ENCODE results near the gene PRRC2C.
"Not testable (repeated sequence)": the region's sequence is repeated elsewhere in the genome, so short reads cannot be mapped to it uniquely, and the experiment has no call there.

The PRRC2C gene

GRCh38 chr1:171585715-171586114, 100.4 kb downstream of the PRRC2C start:
- DNase-seq (ENCODE audit: low spot score) = no peak

DNA sequence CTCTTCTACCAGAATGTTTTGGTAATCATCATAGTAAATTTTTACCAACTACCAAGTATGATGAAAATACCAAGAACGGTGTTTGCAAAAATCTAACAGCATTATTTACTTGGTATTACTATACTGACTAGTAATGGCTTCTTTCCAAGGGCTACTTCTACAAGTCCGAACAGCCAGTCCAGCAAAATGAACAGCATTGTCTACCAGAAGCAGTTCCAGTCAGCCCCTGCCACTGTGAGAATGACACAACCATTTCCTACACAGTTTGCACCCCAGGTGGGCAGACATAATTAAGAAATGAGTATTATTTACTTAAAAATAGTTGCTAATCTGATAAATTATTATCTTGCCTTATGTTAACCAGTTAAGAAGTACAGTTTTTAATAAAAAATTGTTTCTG, 102.9 kb downstream of the PRRC2C start:
- DNase-seq (ENCODE audit: low spot score) = no peak

- DNase-seq (ENCODE audit: low spot score) = no peak
Observed at GRCh38 chr1:171590022-171590421, 104.7 kb downstream of the PRRC2C start.

- DNase-seq (ENCODE audit: low spot score) = peak; percentile 36
Observed at GRCh38 chr1:171595324-171595723, 110.0 kb downstream of the PRRC2C start.

DNA sequence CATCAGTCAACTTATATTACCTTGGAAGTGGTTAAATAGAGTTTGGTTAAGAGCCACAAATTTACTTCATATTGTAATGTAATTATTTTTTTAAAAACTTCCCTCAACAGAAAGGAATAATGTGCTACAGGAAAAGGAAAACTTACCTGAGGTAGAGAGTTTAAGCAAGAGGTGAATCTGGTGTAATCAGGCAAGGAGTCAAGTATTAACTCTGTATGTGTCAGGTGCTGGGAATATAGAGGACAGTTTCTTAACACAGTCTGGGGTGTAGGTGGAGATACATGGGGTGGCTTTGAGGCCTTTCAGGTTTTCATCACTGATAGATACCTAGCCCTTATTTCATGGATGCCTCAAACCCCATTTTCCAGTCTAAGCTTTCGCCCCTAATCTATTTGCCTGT, 110.8 kb downstream of the PRRC2C start:
- DNase-seq (ENCODE audit: low spot score) = no peak

DNA sequence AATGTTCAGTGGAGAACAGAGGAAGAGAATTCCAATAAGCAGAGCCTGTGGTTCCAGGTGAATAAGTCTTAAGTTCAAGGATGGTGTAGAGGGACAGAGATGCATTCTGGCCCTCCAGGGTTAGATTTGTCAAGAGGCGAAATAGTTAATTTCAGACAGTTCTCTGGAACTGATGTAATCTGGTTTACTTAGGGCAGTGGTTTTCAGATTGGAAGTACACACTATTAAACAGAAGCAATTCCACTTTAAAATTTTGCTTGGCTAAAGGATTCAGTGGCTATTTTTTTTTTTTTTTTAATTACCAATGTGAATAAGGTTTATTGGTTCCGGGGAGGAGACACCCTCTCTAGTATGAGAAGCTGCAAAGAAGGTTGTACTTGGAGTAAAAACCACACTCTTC, 111.4 kb downstream of the PRRC2C start:
- DNase-seq (ENCODE audit: low spot score) = no peak

GRCh38 chr1:171597203-171597602, 111.9 kb downstream of the PRRC2C start:
- DNase-seq (ENCODE audit: low spot score) = no peak

- not testable (repeated sequence) for DNase-seq (ENCODE audit: low spot score)
Observed at GRCh38 chr1:171600310-171600709, 115.0 kb downstream of the PRRC2C start.

DNA sequence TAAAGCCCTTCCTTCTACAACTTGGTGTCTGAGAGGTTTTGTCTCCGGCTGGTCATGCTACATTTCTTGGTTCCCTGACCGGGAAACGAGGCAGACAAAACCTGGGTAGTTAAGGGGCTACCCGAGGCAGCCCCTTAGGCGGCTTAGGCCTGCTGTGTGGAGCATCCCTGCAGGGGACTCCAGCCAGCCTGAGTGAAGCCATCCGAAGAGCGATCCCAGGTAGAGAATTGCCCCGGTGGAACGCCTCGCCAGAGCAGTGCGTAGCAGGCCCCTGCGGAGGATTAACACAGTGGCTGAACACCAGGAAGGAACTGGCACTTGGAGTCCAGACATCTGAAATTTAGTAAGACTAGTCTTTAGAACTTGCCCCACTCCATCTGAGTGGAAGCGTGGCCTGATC, 115.5 kb downstream of the PRRC2C start:
- DNase-seq (ENCODE audit: low spot score) = no peak

- DNase-seq (ENCODE audit: low spot score) = not testable (repeated sequence)
Observed at GRCh38 chr1:171603042-171603441, 117.7 kb downstream of the PRRC2C start.

DNA sequence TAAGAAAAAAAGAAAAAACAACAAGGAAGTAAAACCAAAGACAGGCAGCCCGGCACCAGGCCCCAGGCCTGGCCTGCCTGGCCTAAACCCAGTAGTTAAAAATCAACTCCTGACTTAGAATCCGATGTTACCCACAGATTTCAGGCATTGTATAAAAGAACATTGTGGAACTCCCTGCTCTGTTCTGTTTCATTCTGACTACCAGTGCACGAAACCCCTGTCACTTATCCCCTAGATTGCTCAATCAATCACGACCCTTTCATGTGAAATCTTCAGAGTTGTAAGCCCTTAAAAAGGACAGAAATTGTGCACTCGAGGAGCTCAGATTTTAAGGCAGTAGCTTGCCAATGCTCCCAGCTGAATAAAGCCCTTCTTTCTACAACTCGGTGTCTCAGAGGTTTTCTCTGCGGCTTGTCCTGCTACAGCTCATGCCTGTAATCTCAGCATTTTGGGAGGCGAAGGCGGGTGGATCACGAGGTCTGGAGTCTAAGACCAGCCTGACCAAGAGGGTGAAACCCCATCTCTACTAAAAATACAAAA, 121.1 kb downstream of the PRRC2C start:
- no peak for DNase-seq (ENCODE audit: low spot score)

GRCh38 chr1:171610385-171610784, 125.1 kb downstream of the PRRC2C start:
- DNase-seq (ENCODE audit: low spot score) = no peak

DNA sequence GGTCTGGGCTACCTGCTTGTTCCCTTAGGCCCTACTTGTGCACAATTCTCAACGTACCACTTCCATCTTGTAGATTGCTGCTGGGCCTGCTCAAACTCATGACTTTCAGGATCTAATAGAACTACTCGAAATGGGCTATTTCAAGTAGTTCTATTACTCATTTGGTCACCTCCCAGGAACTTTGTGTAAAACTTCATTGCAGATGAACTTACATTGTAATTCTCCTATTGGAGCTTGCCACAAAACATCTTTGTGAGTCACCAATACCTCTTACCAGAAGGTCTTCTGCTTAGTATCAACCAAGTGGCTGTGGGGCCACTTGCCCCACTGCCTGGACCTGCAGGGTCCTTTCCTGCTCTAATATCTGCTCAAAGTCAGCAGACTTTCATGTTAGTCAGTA, 126.0 kb downstream of the PRRC2C start:
- no peak for DNase-seq (ENCODE audit: low spot score)

DNA sequence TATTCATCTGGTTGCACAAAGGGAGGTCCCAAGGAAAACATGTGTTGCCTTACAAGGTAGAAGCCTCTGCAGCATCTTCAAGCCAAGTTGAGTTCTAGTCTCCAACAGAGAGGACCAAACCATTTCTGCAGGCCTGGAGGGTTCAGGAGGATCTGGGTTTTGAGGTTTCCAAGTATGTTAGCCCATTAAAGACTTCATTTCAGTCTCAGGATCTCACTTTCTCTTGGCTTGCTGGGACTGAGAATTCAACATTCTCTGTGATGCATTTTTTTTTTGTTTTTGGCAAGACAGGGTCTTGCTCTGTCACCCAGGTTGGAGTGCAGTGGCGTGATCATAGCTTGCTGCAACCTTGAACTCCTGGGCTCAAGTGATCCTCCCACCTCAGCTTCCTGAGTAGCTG, 128.0 kb downstream of the PRRC2C start:
- no peak for DNase-seq (ENCODE audit: low spot score)

- not testable (repeated sequence) for DNase-seq (ENCODE audit: low spot score)
Observed at GRCh38 chr1:171615122-171615906, 130.0 kb downstream of the PRRC2C start.

DNA sequence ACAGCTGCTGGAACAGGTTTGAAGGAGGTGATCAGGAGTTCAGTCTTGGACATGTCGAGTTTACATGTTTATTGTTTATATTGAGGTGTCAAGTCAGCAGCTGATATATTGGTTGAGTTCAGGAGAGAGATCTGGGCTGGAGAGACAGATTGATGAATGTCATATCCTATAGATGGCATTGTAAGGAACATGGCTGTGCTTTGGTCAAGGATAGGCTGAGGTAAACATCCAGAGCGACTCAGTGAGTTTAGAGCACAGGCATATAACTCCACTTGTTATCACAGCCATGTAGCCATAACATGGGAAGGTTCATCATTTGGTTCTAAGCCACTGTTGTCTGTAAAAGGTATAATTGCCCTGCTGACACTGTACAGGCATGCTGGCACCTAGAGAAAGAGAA, 131.3 kb downstream of the PRRC2C start:
- no peak for DNase-seq (ENCODE audit: low spot score)

GRCh38 chr1:171622152-171622462, 136.8 kb downstream of the PRRC2C start, which contains the start of gene MYOCOS:
Gene MYOCOS, plus strand, starts transcription at chr1:171622243. Its CDS starts 1,641 bp downstream, at chr1:171623884.
- DNase-seq (ENCODE audit: low spot score) = no peak

DNA sequence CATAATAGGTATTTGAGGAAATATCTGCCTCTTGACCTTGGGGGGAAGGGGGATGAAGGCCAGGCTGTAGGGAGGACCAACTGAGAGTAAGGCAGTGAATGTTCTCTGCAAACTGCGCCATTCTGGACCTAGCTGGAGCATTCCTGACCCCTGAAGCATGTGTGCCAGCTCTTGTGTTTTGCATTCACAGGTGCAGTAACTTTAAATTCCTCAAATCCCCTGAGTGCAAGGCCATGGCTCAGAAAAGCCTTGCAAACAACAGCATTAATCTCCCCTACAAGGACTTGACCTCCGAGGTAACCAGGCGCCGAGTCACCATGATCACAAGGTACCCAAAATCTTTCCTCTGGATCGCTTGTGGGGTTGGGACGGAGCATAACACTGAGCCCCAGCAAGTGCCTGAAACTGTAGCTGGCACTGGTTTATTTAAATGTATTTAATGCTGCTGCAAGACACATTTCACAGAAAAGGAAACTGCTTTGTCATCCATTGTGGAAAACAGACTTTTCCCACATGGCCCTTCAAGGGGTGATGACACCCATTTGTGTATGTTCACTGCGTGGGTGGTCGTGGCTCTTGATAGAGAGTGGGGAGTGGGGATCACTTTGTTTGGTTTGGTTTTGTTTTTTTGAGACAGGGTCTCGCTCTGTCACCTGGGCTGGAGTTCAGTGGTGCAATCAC, 138.5 kb downstream of the PRRC2C start:
- no peak for DNase-seq (ENCODE audit: low spot score)

DNA sequence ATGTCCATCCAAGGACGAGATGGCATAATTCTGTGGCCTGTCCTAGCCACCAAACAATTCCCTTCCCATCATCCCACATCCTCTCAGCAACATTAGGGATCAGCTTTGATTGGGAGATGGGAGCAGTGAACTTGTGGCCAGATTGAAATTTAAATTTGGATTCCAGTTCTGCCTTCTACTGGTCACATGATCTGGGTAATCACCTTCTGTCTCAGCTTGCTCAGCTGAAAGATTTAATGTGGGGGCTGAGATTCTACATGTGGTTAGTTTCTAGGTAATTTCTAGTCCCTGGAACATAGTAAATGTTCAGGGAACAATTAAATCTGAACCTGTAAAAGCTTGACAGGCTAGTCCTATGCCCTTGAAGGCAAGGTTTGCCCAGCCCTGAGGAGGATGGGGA, 139.9 kb downstream of the PRRC2C start:
- DNase-seq (ENCODE audit: low spot score) = no peak

DNA sequence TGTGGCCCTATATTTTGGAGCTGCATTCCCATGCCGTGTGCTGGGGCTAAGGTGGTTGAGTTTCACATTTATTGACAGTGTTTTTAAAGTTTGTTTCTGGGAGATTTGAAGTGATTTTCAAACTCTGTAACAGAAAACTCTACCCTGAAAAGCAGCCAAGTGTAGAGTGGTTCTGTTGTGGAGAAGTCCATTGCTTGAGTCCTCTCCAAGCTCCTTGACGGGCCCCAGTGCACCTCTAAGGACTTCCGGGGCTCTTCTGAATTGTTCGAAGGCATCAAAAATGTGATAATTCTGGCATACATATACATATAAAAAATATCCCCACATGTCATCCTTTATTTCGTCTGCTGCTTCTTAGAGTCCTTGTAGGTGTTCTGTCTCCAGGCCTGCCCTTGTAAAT, 141.7 kb downstream of the PRRC2C start:
- DNase-seq (ENCODE audit: low spot score) = no peak

GRCh38 chr1:171628225-171628624, 142.9 kb downstream of the PRRC2C start:
- DNase-seq (ENCODE audit: low spot score) = no peak

GRCh38 chr1:171635661-171636060, 150.3 kb downstream of the PRRC2C start:
- no peak for DNase-seq (ENCODE audit: low spot score)

- DNase-seq (ENCODE audit: low spot score) = no peak
Observed at GRCh38 chr1:171636141-171636540, 150.8 kb downstream of the PRRC2C start.
